ENCODE data around the gene THSD4.
A peak's percentile ranks its signal among the peaks of the same experiment; 100 is the strongest.

THSD4 gene

DNA sequence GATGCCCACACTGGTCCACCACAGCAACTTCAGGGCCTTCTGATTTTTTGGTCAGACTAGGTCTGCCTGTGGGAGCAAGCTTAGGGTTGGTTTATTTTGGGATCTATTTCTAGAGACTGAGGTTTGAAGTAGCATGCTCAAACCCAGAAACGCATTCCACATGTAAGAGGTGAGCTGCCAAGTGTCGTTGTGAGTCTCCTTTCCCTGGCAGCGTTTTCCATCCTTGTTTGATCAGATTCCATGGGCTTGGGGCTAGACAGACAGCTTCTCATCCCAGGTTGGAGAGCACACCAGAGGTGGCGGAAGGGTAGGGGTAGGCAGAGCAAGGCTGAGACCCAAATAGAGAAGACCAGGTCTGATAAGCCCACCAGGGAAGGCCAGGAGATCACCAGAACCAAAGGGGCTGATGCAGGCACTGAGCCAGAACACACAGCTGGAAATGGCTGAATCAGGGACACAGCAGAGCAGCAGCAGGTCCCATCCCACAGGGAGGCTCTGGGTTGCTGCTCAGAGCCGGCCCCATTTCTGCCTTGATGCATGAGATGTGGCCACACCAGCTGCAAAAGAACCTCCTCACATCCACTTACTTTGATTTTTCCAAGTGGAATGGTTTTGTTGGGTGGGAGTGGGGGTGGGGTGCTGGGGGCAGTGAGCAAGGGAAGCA, 186.8 kb downstream of the THSD4 start:
- in situ Hi-C loops (cut with HindIII; ENCODE audit: low sequenced_read_pairs), result no loop called here
- no peak overlapping the region for H3K4me3 ChIP-seq (ENCODE audit: low read depth, low read length)
- DNase-seq (ENCODE audit: low read depth, low spot score), result no peak
- TF ChIP-seq, protein P1, sequence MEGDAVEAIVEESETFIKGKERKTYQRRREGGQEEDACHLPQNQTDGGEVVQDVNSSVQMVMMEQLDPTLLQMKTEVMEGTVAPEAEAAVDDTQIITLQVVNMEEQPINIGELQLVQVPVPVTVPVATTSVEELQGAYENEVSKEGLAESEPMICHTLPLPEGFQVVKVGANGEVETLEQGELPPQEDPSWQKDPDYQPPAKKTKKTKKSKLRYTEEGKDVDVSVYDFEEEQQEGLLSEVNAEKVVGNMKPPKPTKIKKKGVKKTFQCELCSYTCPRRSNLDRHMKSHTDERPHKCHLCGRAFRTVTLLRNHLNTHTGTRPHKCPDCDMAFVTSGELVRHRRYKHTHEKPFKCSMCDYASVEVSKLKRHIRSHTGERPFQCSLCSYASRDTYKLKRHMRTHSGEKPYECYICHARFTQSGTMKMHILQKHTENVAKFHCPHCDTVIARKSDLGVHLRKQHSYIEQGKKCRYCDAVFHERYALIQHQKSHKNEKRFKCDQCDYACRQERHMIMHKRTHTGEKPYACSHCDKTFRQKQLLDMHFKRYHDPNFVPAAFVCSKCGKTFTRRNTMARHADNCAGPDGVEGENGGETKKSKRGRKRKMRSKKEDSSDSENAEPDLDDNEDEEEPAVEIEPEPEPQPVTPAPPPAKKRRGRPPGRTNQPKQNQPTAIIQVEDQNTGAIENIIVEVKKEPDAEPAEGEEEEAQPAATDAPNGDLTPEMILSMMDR (IDR thresholded peaks at IDR 0.05; ENCODE audit: low read depth, low read length), result no peak

DNA sequence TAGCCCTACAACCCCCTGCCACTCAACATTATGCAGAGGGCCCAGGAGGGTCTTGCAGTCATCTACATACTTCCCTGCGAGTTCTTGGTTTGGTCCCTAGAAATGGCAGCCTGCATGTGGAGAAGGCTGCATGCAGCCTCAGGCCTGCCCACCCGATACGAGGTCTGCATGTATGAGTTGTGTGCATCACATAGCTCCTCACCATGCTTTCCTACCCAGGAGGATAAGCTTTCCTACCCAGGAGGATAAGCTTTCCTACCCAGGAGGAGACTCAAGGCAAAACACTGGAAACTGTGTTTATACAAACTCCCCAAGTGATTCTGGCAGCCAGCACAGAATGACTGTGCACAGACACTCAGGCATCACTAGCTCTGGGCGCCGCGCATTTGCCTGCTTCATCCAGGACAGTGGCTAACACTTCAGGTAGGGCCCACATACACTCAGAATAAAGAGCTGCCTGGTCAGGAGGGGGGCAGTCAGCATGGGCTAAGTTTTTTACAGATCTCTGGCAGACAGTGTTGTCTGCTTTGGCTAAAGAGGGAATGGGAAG, 187.7 kb downstream of the THSD4 start:
- peak; percentile 61 for DNase-seq (ENCODE audit: low read depth, low spot score)
- H3K4me3 ChIP-seq (ENCODE audit: low read depth, low read length), result no peak overlapping the region
- TF ChIP-seq, protein P1 (IDR thresholded peaks at IDR 0.05; ENCODE audit: low read depth, low read length), result no peak
- in situ Hi-C loops (cut with HindIII; ENCODE audit: low sequenced_read_pairs), result no loop called here

DNA sequence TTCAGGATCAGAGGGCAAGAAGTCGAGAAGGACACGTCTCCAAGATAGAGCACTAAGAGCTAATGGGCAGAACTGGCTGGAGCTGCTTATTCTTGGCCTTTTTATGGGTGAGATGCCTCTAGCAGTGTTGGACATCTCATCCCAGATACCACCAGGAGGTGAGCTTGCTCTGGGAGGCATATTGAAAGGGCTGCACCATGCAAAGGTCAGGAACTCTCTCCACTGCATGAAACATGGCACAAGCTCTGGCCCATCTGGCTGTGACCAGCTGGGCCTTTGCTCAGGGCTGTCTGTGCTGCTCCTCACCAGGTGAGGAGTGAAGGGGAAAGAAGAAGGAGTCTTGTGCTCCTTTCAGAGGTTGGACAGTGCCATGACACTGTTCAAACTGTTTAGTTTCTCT, 188.7 kb downstream of the THSD4 start:
- H3K4me3 ChIP-seq (ENCODE audit: low read depth, low read length), result no peak overlapping the region
- DNase-seq (ENCODE audit: low read depth, low spot score), result no peak
- TF ChIP-seq, protein P1 (IDR thresholded peaks at IDR 0.05; ENCODE audit: low read depth, low read length), result no peak
- in situ Hi-C loops (cut with HindIII; ENCODE audit: low sequenced_read_pairs), result no loop called here

DNA sequence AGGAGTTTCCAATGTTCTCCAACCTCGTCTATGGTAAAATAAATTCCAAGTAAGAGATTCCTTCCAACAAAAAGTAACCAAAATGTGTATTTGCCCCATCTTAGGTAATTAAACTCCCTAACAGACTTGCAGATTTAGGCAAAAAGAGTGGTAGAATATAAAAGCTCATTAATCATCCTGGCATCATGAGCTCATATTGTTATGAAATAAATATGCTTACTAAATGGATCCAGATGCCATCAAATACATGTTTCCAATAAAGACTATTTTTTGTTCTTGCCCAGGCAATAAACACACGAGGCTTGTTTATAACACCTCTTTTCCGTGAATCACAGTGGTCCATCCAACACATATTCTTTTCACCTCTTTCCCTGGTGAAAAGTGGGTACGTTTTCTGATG, 189.4 kb downstream of the THSD4 start:
- TF ChIP-seq, protein P1 (IDR thresholded peaks at IDR 0.05; ENCODE audit: low read depth, low read length), result no peak
- no peak for DNase-seq (ENCODE audit: low read depth, low spot score)
- in situ Hi-C loops (cut with HindIII; ENCODE audit: low sequenced_read_pairs), result no loop called here
- no peak overlapping the region for H3K4me3 ChIP-seq (ENCODE audit: low read depth, low read length)

DNA sequence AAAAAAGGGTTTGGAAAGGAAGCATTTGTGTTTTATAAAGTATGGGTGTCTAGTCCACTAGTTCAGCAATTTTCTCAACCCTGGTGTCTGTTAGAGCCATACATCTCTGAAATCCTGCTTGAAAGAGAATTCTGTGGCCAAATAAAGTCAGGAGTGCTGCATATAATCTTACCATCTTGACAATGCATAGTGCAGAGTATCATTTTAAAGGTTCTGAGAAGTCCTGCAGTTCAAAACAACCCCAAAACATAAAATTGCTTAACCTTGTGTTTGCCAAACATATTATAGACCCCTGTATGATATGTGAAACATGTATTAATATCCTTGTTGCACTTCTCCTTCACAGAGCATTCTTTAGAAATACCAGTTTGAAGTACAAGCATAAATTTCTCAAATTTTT, 191.3 kb downstream of the THSD4 start:
- in situ Hi-C loops (cut with HindIII; ENCODE audit: low sequenced_read_pairs), result no loop called here
- no peak for DNase-seq (ENCODE audit: low read depth, low spot score)
- H3K4me3 ChIP-seq (ENCODE audit: low read depth, low read length), result no peak overlapping the region
- TF ChIP-seq, protein P1 (IDR thresholded peaks at IDR 0.05; ENCODE audit: low read depth, low read length), result no peak

DNA sequence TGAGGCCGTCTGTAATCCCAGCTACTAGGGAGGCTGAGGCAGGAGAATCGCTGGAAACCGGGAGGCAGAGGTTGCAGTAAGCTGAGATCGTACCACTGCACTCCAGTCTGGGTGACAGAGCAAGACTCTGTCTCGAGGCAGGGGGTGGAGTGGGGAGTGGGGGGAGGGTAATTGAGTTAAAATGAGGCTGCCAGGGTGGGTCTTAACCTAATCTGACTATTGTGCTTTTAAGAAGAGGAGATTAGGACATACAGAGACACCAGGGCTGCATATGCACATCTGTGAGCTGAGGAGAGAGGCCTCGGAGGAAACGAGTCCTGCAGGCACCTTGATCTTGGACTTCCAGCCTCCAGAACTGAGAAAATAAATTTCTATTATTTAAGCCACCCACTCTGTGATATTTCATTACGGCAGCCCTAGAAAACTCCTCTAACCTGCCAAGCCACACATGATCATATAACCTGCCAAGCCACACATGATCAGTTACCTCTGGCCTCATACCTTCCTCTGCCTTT, 197.0 kb downstream of the THSD4 start:
- H3K4me3 ChIP-seq (ENCODE audit: low read depth, low read length), result no peak overlapping the region
- DNase-seq (ENCODE audit: low read depth, low spot score), result no peak
- TF ChIP-seq, protein P1 (IDR thresholded peaks at IDR 0.05; ENCODE audit: low read depth, low read length), result no peak
- in situ Hi-C loops (cut with HindIII; ENCODE audit: low sequenced_read_pairs), result no loop called here
